ENCODE measurements around the gene ABCA13.
A peak's percentile ranks its signal among the peaks of the same experiment; 100 is the strongest.
"Not testable (repeated sequence)": the region's sequence is repeated elsewhere in the genome, so short reads cannot be mapped to it uniquely, and the experiment has no call there.

Gene ABCA13, protein sequence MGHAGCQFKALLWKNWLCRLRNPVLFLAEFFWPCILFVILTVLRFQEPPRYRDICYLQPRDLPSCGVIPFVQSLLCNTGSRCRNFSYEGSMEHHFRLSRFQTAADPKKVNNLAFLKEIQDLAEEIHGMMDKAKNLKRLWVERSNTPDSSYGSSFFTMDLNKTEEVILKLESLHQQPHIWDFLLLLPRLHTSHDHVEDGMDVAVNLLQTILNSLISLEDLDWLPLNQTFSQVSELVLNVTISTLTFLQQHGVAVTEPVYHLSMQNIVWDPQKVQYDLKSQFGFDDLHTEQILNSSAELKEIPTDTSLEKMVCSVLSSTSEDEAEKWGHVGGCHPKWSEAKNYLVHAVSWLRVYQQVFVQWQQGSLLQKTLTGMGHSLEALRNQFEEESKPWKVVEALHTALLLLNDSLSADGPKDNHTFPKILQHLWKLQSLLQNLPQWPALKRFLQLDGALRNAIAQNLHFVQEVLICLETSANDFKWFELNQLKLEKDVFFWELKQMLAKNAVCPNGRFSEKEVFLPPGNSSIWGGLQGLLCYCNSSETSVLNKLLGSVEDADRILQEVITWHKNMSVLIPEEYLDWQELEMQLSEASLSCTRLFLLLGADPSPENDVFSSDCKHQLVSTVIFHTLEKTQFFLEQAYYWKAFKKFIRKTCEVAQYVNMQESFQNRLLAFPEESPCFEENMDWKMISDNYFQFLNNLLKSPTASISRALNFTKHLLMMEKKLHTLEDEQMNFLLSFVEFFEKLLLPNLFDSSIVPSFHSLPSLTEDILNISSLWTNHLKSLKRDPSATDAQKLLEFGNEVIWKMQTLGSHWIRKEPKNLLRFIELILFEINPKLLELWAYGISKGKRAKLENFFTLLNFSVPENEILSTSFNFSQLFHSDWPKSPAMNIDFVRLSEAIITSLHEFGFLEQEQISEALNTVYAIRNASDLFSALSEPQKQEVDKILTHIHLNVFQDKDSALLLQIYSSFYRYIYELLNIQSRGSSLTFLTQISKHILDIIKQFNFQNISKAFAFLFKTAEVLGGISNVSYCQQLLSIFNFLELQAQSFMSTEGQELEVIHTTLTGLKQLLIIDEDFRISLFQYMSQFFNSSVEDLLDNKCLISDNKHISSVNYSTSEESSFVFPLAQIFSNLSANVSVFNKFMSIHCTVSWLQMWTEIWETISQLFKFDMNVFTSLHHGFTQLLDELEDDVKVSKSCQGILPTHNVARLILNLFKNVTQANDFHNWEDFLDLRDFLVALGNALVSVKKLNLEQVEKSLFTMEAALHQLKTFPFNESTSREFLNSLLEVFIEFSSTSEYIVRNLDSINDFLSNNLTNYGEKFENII (N-terminal part only)

DNA sequence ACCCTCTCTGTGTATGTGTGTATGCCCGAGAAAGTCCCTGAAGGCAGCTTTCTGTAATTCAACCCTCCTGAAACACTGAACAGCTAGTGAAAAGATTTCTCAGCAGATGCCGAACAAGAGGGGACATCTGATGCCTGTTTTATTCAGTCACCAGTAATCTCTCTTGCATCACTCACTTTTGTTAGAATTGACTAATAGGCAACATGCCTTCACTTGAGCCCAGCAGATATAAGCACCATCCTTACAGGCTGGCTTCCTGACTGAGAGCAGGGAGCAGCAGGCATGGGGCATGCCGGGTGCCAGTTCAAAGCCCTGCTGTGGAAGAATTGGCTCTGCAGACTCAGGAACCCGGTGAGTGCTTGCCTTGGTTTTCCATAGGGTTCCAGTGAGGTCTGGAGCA is at the start of gene ABCA13:
Gene ABCA13 (plus strand): TSS at position 257 of the 400 bp plus-strand sequence. CDS start 26 bp downstream, at position 283.
- ATAC-seq (no peak), DNase-seq (no peak)

DNA sequence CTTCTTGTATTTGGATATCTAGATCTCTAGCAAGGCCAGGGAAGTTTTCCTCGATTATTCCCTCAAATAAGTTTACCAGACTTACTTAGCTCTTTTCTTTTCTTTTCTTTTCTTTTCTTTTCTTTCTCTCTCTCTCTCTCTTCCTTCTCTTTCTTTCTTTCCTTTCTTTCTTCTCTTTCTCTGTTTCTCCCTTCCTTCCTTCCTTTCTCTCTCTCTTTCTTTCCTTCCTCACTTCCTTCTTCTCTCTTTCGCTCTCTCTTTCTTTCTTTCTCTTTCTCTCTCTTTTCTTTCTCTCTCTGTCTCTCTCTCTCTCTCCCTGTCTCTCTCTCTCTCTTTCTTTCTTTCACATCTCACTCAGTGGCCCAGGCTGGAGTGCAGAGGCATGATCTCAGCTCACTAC is 45.2 kb upstream of the ABCA13 start:
- DNase-seq (no peak), ATAC-seq (no peak)

DNA sequence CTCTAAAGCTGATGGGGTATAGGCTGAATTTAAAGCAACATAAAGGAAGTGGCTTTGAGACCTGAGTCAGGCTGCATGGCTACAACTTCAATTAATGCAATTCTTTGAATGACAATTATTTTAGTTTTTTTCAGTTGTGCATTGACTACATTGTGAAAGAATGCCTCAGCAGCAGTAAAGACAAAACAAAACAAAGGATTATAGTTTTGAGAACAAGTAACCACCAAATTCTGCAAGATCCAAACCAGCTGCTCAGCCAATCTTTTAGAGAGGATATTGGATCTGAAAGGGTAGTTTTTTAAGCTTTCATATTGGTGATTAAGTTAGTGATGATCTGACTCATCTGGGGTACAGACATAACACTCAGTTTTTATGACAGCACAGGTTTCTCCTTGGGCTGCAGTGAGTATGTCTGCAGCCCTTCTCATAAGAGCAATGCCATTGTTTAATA is 40.6 kb upstream of the ABCA13 start:
- DNase-seq (no peak), ATAC-seq (peak; percentile 52)

DNA sequence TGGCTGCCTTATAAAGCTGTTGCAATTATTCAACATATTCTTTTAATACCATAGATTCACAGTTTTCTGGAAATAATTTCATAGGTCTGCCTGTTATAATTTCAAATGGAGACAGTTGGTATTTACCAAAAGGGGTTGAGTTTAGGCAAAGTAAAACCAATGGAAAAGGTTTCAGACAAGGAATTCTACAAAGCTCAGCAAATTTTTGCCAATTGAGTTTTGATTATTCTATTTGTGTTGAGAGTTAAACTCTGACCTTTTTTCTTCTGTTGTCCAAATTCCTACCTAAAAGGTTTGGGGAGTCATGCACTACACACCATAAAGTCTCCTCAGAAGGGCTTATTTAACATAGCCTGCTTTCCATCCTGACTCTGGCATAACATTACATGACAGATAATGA is 38.5 kb upstream of the ABCA13 start:
- DNase-seq (no peak), ATAC-seq (no peak)

DNA sequence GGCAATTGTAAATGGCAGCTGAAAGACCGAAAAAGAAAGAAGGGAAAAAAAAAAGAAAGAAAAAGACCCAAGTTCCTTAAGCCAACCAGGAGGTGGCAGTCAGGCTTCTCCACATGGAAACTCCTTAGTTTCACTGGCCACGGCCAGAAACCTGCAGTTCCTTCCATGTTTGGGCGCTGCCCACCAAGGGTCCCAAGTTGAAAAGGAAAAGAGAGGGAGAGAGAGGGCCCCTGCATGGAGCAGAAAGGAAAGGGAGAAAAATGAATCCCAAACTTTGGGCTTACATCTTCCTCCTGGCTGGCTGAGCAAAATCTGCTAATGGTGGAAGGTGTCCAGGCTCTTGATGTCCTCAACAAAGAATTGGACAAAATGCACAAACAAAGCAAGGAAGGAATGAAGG is 31.8 kb upstream of the ABCA13 start:
- ATAC-seq = no peak
- DNase-seq = no peak

DNA sequence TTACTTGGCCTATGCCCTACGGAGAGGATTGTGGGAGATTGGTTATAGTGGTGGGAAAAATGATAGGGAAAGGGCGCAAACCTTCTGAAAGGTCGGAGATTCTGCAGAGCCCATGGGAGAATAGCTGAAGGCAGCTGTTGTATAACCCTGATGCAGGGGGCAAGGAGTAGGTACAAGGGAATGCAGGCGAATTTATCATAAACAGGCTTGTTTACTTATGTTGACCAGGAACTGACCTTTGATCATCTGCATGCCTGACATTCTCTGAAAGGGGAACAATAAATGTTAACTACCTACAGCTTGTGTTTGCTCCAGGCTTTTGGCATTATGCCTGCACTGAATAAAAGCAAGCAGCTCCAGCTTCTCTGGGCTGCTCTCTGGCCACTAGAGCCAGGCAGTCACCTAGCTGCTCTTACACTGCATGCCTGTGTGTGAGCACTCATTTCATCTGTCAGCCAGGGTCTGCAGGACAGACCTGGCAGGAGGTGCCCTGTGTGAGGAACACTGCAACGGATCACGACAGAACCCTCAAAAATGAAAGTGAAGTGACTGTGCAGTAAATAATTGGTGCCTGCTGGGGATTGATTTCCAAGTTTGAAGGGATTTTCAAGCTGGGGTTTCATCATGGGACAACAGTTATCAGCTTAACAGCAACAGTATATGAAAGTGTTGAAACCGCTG is 31.1 kb upstream of the ABCA13 start:
- no peak for DNase-seq
- no peak for ATAC-seq

DNA sequence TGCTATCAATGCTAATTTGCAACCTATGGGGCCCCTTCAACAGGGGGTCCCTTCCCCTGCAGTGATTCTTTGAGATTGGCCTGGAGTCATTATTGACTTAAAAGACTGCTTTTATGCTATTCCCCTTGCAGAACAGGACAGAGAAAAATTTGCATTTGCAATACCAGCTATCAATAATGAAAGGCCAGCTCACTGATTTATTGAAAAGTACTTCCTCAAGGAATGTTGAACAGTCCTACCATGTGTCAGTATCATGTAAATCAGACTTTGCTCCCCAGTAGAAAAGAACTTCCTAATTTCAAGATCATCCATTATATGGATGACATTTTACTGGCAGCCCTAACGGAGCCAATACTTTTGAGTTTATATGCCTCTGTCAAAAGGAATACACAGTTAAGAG is 29.7 kb upstream of the ABCA13 start:
- DNase-seq = no peak
- no peak for ATAC-seq

DNA sequence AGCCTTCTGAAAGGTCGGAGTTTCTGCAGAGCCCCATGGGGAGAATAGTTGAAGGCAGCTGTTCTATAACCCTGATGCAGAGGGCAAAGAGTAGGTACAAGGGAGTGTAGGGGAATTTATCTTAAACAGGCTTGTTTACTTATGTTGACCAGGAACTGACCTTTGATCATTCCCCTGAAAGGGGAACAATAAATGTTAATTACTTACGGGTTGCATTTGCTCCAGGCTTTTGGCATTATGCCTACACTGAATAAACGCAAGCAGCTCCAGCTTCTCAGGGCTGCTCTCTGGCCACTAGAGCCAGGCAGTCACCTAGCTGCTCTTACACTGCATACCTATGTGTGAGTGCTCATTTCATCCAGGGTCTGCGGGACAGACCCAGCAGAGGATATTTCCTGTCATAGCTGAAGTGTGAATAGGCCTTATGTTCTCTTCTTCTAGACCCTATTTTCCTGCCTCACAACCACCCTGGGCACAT is 26.9 kb upstream of the ABCA13 start:
- ATAC-seq = no peak
- DNase-seq = no peak

DNA sequence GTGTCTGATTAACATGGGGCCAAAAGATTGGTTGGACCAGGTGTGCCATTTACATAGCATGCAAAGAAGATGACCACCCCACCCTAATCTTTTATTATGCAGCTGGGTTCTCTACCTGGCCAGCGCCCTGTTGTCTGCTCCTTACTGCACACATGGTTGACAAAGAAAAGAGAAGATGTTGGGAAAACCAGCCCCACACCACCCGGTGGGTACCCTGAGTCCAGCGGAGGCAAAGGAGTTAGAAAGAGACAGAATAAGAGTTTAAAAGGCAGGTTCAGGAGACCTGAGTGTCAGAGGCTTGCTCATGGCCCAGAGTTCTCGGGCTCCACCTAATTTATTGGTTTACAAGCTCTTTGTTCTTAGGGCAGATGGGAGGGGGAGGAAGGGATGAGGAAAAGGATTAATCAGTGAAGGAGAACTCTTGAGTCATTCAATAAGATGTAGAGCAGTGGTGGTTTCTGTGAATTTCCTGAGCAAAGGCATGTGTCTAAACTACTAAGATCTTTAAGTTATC is 24.1 kb upstream of the ABCA13 start:
- ATAC-seq (no peak), DNase-seq (no peak)

DNA sequence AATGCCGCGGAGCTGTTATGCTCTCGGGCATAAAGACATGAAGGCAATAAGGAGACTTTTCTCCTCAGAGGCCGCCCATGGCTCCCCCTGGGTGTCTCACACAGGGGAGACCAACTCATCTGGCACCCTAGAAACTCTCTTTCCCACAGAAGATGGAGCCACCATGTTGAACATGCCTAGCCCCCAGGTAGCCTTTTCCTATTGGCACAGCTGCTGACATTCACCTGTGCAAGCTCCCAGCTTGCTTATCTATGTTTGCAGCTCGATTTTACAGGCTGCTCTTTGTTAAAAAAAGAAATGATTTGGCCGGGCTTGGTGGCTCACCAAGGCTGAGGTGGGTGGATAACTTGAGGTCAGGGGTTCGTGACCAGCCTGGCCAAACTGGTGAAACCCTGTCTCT is 23.6 kb upstream of the ABCA13 start:
- not testable (repeated sequence) for DNase-seq, ATAC-seq

DNA sequence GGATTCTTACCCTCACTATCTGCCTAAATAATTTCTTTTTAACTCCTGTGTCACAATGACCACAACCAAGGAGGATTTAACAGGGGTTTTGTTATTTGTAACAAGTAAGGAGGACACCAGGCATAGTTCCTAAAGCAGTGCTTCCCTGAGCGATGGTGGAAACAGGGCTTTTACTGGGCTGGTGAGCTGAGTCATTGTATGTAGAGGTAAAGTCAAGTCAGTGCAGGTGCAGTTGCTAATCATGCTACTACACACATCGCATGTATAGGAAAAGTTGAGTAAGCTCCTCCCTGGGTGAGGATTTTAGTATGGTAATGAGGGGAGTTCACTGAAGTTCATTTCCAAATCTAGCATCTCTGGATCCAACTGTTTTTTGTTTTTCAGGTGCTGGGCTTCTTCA is 22.9 kb upstream of the ABCA13 start:
- ATAC-seq (no peak), DNase-seq (no peak)

DNA sequence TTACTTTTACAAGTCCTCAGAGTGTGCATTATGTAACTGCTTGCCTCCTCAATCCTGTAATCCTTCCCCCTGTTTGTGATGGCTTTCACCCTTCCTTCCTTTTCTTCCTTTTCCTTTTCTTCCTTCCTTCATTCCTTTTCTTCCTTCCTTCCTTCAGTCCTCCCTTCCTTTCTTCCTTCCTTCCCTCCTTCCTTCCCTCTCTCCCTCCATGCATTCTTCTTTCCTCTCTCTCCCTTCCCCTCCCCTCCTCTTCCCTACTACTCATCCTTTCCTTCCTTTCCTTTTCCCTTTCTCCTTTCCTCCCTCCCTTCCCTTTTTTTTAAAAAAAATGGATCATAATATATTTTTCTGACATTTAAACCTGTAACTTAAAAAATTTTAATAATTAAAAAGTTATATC is 22.2 kb upstream of the ABCA13 start:
- ATAC-seq (no peak), DNase-seq (no peak)

DNA sequence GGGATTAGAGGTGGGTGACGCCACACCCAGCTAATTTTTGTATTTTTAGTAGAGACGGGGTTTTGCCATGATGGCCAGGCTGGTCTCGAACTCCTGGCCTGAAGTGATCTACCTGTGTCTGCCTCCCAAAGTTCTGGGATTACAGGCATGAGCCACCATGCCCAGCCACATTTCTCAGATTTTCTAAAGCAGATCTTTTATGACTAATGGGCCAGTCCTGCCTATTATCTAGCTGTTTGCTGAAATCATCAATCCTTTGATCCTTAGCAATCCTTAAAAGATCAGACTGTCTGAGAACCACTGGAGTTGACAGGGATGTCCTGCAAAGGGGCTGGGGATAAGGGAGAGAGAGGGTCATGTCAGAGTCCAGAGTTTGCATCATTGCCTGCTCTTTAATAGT is 21.2 kb upstream of the ABCA13 start:
- ATAC-seq (no peak), DNase-seq (no peak)

DNA sequence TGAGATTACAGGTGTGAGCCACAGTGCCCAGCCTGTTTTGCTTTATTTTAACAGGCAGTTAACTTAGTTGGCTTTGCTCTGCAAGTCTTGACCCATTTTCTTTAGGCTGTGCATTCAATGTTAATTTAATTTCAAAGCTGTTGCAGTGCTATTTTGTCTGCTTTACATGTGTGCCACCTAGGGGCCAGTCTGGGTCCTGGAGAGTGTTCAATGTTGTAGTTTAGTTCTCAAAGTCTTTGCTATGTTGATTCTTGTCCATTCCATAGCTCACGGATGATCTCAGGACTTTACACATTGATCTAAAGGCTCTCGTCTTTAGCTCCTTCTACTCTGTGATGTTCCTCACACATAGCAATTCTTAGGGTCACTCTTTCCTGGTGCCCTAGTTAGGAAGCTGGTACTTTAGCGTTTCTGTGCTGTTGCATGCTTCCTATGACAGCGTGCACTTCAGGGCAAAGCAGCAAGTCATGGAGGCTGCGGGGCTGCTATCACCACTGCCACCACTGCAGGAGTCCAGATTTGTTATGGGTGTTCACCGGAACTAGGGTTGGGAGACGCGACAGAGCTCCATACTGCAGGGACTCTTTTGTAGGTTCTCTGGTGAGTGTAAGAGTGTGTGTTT is 16.4 kb upstream of the ABCA13 start:
- DNase-seq (peak; percentile 19), ATAC-seq (no peak)

DNA sequence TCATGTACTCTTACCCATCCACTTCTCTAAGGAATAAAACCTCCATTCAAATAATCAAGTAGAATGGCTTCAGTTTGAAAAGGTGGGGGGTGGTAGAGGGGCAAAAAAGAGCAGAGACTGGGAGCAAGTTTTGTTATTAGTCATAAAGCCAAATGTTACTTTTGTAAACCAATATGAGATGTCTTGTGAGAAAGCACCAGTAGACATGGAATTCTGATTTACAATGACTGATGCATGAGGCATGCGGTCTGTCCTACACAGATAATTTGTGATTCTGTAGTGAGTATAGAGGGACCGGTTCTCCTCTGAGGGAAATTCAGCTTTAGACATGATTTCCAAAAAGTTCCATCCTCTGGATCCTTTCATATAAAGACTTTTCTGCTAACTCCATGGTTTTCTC is 12.9 kb upstream of the ABCA13 start:
- DNase-seq = no peak

DNA sequence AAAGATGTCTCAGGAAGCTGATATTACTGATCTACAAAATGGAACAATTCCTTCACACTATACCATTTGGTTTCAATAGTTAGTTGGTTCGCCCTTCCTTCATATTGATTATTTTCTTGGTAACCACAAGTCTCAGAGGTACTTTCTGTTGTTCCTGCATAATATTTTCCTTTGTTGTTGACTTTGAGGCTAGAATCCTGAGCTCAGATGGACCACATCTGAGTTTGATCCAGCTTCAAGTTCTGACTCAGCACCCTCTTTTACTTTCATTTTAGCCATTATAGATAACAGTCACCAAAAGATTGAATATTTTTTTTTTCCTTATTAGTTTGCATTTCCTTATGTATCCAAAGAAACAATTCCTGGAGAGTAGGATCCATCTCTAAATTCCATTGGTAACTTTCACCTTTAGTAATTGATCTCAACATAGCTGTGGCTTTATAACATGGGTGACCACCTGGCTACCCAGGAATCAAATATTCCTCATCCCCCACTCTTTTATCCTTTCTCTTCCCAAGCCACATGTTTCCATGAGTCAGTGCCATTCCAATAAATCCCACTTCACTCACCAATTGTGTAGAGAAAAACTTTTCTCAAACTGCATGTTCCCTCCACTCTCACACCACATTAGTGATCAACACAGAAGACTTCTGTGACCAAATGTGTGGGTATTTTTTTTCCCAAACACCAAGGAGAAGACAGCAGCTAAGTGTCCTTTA is 9.7 kb upstream of the ABCA13 start:
- no peak for ATAC-seq
- no peak for DNase-seq

More for the DNA sequence above, 12.9 kb upstream of the ABCA13 start:
- ATAC-seq = no peak

DNA sequence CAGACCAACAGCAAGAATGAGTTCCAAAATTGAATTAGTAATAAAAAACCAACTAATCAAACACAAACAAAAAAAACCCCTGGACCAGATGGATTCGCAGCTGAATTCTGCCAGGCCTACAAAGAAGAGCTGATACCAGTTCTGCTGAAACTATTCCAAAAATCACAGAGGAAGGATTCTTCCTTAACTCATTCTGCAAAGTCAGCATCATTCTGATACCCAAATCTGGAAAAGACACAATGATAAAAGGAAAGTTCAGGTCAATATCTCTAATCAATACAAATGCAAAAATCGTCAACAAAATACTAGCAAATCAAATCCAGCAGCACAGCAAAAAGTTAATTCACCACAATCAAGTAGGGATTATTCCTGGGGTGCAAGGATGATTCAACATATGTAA is 6.1 kb upstream of the ABCA13 start:
- DNase-seq = no peak

DNA sequence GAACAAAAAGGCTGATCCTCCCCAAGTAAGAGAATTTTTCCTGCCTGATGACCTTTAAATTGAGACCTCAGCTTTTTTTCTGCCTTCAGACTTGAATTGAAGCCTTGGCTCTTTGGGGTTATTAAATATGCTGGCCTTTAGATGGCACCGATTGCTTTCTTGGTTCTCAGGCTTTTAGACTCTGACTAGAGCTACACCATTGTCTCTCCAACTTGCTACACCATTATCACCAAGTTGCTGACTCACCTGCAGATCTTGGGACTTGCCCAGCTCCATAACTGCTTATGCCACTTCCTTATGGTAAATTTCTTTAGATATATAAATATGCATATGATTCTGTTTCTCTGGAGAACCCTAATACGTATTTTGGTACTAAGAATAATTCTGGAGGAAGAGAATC is 3.1 kb upstream of the ABCA13 start:
- DNase-seq = no peak
- ATAC-seq = no peak

More for the DNA sequence above, 6.1 kb upstream of the ABCA13 start:
- no peak for ATAC-seq

DNA sequence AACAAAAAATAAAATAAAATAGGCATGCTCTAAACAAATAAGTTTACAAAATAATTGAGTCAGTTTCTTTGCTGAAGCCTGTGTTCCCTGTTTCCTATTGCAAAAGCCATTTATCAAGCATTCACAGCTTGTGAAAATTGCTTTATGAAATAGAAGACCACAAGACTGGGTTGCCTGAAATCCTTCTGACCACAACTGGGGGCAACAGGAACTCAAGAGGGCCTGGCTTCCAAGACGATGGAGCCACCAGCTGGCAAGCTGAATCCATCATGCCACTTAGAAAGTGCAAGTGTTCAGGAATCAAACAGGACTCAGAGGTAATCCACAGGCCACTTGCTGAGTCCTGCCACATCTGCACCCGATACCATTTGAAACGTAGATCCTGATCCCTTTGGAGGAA is 752 bp upstream of the ABCA13 start:
- ATAC-seq (no peak), DNase-seq (no peak)

DNA sequence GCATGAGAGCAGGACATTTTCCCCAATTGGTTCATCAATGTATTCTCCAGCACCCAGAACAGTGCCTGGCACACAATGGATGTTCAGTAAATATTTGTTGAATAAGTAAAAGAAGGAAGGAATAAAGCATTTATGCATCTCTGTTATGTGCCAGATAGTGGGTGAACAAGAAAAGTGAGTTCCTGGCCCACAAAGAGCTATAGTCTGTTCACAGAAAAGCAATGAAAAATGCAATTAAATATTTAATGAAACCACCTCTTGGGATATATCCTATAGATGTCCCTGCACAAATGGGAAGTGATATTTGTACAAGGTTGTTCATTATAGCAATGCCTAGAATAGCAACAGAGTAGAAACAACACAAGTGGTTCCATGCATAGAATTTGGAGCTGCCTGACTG is 2.1 kb downstream of the ABCA13 start:
- no peak for DNase-seq
- ATAC-seq = no peak

All from stimulated activated naive CD8-positive, alpha-beta T cell treated with anti-CD3 and anti-CD28 coated beads, Interleukin-15, Interleukin-2, amounts not matched to agents 100 U/mL and 50 U/mL, for 24 hours (primary cell).